SK-N-SH treated with all-trans-retinoic acid at 6 μM for 48 hours (cell line): ENCODE data around the gene KLHL18.
"Not testable (repeated sequence)": the region's sequence is repeated elsewhere in the genome, so short reads cannot be mapped to it uniquely, and the experiment has no call there.

Source experiments
- CREB5 ChIP-seq: fragments of 250-450 bp; sonication (Bioruptor Pico); IDR thresholded peaks from 2 replicates; pipeline ENCODE4 v1.5.1; 2020; ENCODE audit warnings: low read depth, mild to moderate bottlenecking, moderate library complexity
- PATZ1 ChIP-seq: fragments of 250-450 bp; sonication (Bioruptor Pico); IDR thresholded peaks from 2 replicates; pipeline ENCODE4 v1.8.0; 2020; ENCODE audit warnings: mild to moderate bottlenecking, moderate library complexity, borderline replicate concordance
- POU6F1 ChIP-seq: fragments of 250-450 bp; sonication (Bioruptor Pico); IDR thresholded peaks from 2 replicates; pipeline ENCODE4 v1.8.0; 2021; ENCODE audit warnings: low read depth, mild to moderate bottlenecking, moderate library complexity, borderline replicate concordance
- PPARA ChIP-seq: fragments of 250-450 bp; sonication (Bioruptor Pico); IDR thresholded peaks from 2 replicates; pipeline ENCODE4 v1.5.0; 2020; ENCODE audit warnings: mild to moderate bottlenecking, borderline replicate concordance
- RARB ChIP-seq: fragments of 250-450 bp; sonication (Bioruptor Pico); IDR thresholded peaks from 2 replicates; pipeline ENCODE4 v1.8.0; 2021; ENCODE audit warnings: mild to moderate bottlenecking, moderate library complexity
- SNAI2 ChIP-seq: fragments of 250-450 bp; sonication (Bioruptor Pico); IDR thresholded peaks from 2 replicates; pipeline ENCODE4 v1.5.0; 2020; ENCODE audit warnings: mild to moderate bottlenecking, moderate library complexity
- ZNF70 ChIP-seq: fragments of 450-650 bp; formaldehyde crosslinking; IDR thresholded peaks from 2 replicates; pipeline ENCODE4 v1.5.0; 2020; ENCODE audit warnings: mild to moderate bottlenecking, moderate library complexity
- ZNF8 ChIP-seq: fragments of 450-650 bp; formaldehyde crosslinking; IDR thresholded peaks from 2 replicates; pipeline ENCODE4 v1.5.0; 2020; ENCODE audit warnings: mild to moderate bottlenecking, moderate library complexity

GRCh38 chr3:47256331-47256730 lies 26.4 kb upstream of the KLHL18 start:
- TF ChIP-seq ZNF70 (CRISPR knock-in tag); RARB (CRISPR knock-in tag); SNAI2 (CRISPR knock-in tag); POU6F1; ZNF8 (CRISPR knock-in tag); PPARA (CRISPR knock-in tag); PATZ1 (CRISPR knock-in tag); CREB5 (CRISPR knock-in tag): not testable (repeated sequence)
